Smooth muscle cell of the brain vasculature (primary cell): Measurements from ENCODE around the gene PSMD14.

Source experiments
- DNase-seq: peaks from one replicate; pipeline ENCODE4 v3.0.0-alpha.2; 2012; ENCODE audit warnings: low read depth, low spot score

The PSMD14 gene

DNA sequence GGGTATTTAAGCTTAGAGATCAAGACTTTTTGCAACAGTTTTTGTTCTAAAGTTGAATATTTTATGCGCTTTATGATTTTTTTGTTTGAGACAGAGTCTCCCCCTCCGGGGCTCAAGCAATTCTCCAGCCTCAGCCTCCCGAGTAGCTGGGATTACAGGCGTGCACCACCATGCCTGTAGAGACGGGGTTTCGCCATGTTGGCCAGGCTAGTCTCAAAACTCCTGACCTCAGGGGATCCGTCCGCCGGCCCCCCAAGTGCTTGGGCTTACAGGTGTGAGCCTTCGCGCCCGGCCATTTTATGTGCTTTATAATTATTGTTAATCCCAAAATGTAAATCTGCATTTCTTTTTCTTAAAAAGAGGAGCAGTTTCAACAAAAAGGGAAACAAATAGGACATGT, 136.9 kb downstream of the PSMD14 start:
- no peak for DNase-seq

DNA sequence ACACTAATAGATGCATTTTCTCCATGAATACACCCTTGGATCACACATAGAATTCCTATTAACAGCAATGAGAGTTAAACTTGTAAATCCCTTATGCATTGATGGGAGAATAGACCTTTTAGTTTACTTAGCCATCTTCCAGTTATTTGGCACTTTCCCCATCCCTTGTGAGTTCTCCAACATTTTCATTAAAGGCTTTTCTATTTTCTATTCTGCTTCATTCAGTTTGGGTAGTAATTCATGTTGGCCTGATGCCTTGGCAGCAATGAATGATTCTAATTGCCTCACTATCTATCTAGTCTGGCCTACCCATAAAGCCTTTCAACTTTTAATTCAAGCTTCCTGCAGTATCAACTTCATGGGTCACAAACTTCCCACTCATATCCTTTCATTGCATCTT, 140.2 kb downstream of the PSMD14 start:
- DNase-seq, result no peak
